HG03442 (cell line): ENCODE results near the gene ASPRV1.

Experiments
- ATAC-seq: cut with Tn5 transposase; IDR thresholded peaks from one replicate; pipeline ENCODE4 v1.9.1; 2021; ENCODE audit warnings: mild to moderate bottlenecking, moderate library complexity; ENCODE audit not compliant: unreplicated experiment

The ASPRV1 gene

DNA sequence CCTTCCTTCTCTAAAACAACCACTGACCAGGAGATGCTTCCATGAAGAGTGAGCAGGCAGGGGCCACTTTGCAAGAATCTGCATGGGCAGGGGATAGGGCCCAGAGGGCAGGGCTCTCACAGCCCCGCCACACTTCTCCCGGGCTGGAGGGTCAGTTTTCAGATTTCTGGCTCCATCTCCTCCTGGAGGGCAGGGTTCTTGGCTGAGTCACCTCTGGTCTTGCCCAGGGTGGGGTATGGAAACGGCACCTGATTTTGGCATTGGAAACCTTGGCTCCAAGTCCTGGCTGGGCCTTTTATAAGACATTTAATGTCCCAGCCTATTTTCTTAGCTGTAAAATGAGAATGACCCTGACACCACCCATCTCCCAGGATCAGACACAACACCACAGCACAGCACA, 27.6 kb upstream of the ASPRV1 start:
- ATAC-seq, result no peak

GRCh38 chr2:69988086-69988635, 26.7 kb upstream of the ASPRV1 start:
- no peak for ATAC-seq

- ATAC-seq, result no peak
Observed at GRCh38 chr2:69986691-69987090, 25.3 kb upstream of the ASPRV1 start.

GRCh38 chr2:69985688-69986087, 24.3 kb upstream of the ASPRV1 start:
- no peak for ATAC-seq

DNA sequence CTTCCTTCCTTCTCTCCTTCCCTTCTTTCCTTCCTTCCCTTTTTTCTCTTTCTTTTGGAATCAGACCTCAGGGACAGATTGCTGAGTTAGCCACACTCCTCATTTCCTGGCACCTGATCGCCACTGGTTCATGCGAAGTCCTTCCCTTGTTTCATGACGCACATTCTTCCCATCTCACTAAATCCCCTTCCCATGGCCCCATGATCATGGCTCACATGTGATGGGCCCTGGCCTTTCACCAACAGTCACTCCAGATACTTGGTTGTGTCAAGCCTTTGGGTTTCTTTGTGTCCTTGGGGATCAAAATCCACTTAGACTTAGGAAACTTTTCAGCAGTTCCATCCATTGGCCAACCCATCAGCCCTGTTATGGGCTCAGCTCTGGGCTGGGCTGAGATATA, 23.8 kb upstream of the ASPRV1 start:
- no peak for ATAC-seq

GRCh38 chr2:69983392-69983966, 22.0 kb upstream of the ASPRV1 start:
- no peak for ATAC-seq

DNA sequence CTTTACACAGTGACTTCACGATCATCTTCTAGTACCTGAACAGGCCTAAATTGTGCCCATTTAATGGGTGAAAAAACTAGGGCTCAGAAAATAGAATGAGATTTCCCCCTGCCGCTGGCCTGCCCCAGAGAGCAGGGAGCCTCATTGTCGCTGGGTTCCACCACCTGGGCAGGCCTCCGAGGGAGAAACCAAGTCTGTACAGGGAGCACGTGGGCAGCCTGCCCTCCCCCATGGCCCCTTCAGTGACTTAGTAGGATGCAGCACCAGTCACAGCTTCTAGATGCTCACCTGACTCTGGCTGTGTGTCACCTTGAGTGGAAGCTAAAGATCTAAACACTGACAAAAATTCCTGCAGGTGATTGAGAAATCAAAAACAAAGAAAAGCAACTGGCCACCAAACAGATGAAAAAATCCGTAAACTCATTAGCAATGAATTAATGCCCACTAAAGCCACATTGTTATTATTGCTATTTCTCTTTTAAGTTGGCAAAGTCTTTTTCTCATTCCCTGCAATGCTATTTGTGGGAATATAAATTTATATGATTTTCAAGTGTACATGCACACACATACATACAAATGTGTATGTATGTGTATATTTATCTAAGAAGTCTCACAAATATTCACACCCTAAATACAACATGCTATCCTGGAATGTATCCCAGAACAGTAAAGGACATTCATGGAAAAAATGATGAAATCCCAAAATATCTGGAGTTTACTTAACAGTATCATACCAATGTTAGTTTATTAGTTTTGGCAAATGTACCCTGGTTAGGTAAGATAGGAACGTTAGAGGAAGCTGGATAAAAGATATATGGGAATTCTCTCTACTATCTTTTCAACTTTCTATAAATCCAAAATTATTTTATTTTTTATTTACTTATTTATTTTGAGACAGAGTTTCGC, 18.7 kb upstream of the ASPRV1 start:
- no peak for ATAC-seq

DNA sequence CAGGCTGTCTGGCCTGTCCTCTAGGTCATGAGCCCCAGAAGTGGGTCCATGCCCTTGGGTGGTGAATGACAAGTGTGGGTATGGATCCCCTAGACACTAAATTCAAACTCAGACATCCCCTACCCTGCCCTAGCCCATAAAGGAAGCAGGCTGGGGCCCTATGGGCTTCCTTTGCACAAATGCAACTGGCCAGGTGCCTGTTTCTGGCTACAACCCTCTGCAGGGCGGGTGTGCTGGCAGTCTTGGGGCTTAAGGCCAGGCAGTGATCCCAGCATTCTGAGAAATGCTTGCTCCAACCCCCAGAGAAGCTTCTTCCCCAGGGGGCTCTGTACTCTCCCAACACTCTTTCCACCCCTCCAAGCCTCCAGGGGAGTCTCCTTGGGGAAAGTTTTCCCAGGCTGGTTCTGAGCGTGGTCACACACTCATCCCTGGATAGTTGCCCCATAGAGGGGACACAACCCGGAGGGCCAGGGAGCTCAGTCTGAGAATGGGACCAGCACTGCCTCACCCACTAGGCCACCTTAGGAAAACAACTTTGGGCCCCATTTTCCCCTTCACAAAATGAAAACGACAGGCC, 16.6 kb upstream of the ASPRV1 start:
- no peak for ATAC-seq

- no peak for ATAC-seq
Observed at GRCh38 chr2:69977186-69977585, 15.8 kb upstream of the ASPRV1 start.

- no peak for ATAC-seq
Observed at GRCh38 chr2:69975853-69976462, 14.5 kb upstream of the ASPRV1 start.

- no peak for ATAC-seq
Observed at GRCh38 chr2:69975136-69975852, 13.9 kb upstream of the ASPRV1 start.

DNA sequence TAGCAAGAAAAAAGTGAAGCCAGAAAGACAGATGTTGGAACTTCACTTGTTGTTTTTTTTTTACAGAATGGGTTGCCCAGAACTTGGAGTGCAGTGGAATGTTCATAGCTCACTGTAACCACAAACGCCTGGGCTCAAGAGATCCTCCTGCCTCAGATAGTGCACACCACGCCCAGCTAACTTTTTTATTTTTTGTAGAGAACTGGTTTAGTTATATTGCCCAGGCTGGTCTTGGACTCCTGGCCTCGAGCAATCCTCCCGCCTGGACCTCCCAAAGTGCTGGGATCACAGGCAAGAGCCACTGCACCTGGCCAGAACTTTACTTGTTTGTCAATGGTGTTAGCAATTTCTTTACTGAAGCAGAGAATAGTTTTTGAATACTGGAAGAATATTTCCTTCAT, 11.9 kb upstream of the ASPRV1 start:
- no peak for ATAC-seq

- no peak for ATAC-seq
Observed at GRCh38 chr2:69972822-69973221, 11.4 kb upstream of the ASPRV1 start.

DNA sequence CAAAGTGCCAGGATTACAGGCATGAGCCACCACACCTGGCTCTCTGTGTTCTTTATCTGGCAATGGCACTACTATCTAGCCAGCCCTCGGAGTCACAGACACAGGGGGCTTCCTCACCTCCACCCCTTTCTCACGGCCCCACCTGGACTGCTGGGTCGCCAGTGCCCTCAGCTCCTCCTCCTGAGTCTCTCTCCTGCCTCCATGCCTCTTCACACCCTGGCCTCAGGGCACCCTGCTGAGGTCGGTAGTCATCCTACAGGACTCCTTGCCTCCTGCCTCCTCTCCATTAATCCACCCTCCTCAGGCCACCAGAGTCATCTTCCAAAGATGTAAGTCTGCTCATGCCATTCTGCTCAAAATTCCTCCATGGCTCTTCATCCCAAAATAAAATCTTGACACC, 8.6 kb upstream of the ASPRV1 start:
- no peak for ATAC-seq

DNA sequence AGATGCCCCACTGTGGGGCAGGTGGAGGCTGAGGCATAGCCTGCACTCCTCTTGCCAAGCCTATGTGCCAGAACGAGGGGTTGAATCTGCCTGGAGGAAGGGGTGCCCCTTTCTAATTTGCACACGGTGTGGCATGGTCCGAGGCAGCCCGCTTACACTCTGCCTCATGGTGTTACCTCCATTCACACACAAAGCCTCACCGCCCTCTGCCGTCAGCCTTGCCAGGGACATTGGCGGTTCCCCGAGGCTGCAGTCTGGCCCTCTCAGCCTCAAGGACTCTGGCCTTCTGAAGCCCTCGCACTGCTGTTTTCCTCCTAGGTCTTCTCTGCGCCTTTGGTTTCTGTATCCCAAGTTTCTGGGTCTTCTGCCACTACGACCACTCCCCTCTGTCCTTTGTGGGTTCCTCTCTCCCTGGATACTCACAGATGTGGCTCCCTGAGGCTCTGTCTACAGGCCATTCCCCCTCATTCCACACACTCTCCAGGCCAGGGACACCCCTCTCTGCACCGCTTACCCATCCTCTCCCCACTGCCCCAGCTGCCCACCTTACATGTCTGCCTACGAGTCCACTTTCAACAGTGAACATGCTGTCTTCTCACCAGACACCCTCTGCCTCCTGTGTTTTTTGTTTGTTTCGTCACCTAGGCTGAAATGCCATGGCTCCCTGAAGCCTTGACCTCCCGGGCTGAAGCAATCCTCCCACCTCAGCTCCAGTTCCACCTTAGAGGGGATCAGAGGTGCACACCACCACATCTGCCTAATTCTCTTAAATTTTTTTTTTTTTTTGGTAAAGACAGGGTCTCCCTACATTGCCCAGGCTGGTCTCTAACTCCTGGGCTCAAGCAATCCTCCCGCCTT, 7.9 kb upstream of the ASPRV1 start:
- ATAC-seq, result no peak

GRCh38 chr2:69968609-69969008, 7.2 kb upstream of the ASPRV1 start:
- ATAC-seq, result no peak

DNA sequence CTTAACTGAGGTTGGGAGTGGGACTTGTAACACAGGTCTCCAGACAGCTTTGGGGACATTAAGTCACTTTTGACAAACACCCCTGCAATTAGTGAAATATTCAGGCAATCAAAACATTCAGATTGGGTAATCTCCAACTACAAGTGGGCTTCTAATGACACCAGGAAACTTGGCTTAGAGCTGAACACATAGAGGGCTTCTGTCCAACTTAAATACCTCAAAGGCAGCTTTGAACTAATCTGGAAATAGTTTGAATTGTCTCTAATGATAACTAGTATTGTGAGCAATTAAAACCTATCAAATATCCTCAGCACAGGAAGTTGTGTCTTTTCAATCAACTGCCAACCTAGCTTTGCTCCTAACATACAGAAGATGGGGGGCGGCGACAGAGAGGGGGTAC, 5.1 kb upstream of the ASPRV1 start:
- no peak for ATAC-seq

DNA sequence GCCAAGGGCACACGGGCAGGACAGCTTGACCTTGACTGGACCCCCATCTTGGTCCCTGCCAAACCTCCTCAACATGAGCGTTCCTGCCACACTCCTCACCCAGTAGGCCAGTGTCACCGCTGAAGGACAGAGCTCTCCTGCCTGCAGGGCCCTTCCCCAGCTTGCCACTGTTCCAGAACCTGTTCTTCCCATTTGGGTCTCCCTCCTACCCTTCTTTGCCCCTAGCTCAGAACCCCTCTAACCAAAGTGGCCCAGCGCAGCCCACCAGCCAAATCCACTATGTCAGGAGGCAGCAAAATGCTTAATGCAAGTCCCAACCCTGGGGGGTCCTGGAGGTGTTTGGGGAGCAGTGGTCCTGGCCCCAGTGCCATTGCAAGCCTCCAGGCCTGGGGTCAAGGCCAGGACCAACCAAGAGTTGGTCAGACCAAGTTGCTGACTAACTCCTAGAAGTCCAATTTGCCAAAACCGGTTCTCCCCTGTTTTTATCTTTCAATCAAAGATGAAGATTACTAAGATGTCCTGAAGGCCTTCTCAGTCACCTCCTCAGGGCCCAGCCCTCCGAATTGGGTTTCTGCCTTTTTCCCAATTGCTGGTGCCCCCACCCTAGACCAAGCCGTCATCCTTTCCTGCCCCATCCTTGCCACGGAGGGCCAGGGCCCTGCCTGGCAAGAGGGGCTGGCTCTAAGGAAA, 4.5 kb upstream of the ASPRV1 start:
- no peak for ATAC-seq

- ATAC-seq, result no peak
Observed at GRCh38 chr2:69964353-69964841, 3.0 kb upstream of the ASPRV1 start.
